ENCODE data around the gene NAA35. TPM values are rescaled to one million over a fixed set of nuclear protein-coding genes. Genes with fewer than 3 reads are reported as not detected.
"Not testable (repeated sequence)": the region's sequence is repeated elsewhere in the genome, so short reads cannot be mapped to it uniquely, and the experiment has no call there.

NAA35 gene
- total RNA-seq, 4 donors from 2014 or later: 16.8 to 50.3 (median 24.8) TPM

- TF ChIP-seq CTCF (IDR thresholded peaks at IDR 0.05) (no peak), POLR2A (IDR thresholded peaks at IDR 0.05) (no peak)
- H3K4me1 ChIP-seq: no peaks in the 10 kb centered on the region
- no peaks in the 10 kb centered on the region for H3K36me3 ChIP-seq
- no peaks in the 10 kb centered on the region for H3K27me3 ChIP-seq
- no peak overlapping the region for H3K27ac ChIP-seq
- no peaks in the 10 kb centered on the region for H3K9me3 ChIP-seq
- no peak overlapping the region for H3K4me3 ChIP-seq
- no peak for DNase-seq
Measured at GRCh38 chr9:85914108-85914507, 26.8 kb upstream of the NAA35 start.

- Histone ChIP-seq H3K27ac (no peak overlapping the region), H3K9me3 (no peaks in the 10 kb centered on the region), H3K36me3 (no peaks in the 10 kb centered on the region), H3K4me1 (no peaks in the 10 kb centered on the region), H3K27me3 (no peaks in the 10 kb centered on the region), H3K4me3 (no peak overlapping the region)
- no peak for DNase-seq
- TF ChIP-seq POLR2A (IDR thresholded peaks at IDR 0.05): no peak
- TF ChIP-seq CTCF (IDR thresholded peaks at IDR 0.05): no peak
Measured at GRCh38 chr9:85917756-85918155, 23.2 kb upstream of the NAA35 start.

DNA sequence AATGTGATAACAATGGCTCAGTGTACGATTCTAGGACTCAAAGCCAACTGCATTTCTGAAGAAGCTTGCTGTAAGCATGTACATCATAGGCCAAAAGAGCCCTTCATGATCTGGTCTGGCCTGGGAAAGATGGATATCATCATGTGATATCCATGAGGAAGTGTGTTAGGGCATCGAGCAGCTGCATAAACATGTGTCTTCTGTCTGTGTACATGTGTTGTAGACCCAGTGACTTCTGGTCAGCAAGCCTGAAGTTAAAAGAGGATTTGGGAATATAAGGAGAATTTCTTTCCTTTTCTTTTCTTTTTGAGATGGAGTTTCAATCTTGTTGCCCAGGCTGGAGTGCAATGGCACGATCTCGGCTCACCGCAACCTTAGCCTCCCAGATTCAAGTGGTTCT, 15.5 kb upstream of the NAA35 start:
- Histone ChIP-seq H3K9me3 (no peaks in the 10 kb centered on the region), H3K4me3 (no peak overlapping the region), H3K4me1 (no peaks in the 10 kb centered on the region), H3K27me3 (no peaks in the 10 kb centered on the region), H3K36me3 (no peaks in the 10 kb centered on the region), H3K27ac (no peak overlapping the region)
- TF ChIP-seq CTCF (IDR thresholded peaks at IDR 0.05) (no peak), POLR2A (IDR thresholded peaks at IDR 0.05) (no peak)
- no peak for DNase-seq

- Histone ChIP-seq H3K9me3 (no peaks in the 10 kb centered on the region), H3K27ac (no peak overlapping the region), H3K36me3 (no peaks in the 10 kb centered on the region), H3K27me3 (no peaks in the 10 kb centered on the region), H3K4me1 (no peaks in the 10 kb centered on the region), H3K4me3 (no peak overlapping the region)
- DNase-seq: no peak
- no peak for TF ChIP-seq CTCF (IDR thresholded peaks at IDR 0.05)
Measured at GRCh38 chr9:85927076-85927475, 13.9 kb upstream of the NAA35 start.

GRCh38 chr9:85931495-85931894, 9.5 kb upstream of the NAA35 start:
- H3K36me3 ChIP-seq: no peaks in the 10 kb centered on the region
- DNase-seq: no peak
- H3K4me1 ChIP-seq: no peaks in the 10 kb centered on the region
- H3K4me3 ChIP-seq: no peak overlapping the region
- H3K27me3 ChIP-seq: no peaks in the 10 kb centered on the region
- TF ChIP-seq CTCF (IDR thresholded peaks at IDR 0.05) (no peak), POLR2A (IDR thresholded peaks at IDR 0.05) (no peak)
- no peak overlapping the region for H3K27ac ChIP-seq
- no peaks in the 10 kb centered on the region for H3K9me3 ChIP-seq

DNA sequence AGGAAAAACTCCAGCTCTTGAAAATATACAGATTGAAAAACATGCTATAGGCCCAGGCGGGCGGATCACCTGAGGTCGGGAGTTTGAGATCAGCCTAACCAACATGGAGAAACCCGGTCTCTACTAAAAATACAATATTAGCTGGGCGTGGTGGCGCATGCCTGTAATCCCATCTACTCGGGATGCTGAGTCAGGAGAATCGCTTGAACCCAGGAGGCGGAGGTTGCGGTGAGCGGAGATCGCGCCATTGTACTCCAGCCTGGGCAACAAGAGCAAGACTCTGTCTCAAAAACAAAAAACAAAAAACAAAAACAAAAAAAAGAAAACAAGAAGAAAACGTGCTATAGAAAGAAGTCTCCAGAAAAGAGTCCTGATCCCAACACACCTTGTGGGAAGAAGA, 5.0 kb upstream of the NAA35 start:
- H3K4me1 ChIP-seq, H3K27me3 ChIP-seq, DNase-seq: not testable (repeated sequence)

More for the DNA sequence above, 5.0 kb upstream of the NAA35 start:
- not testable (repeated sequence) for H3K27ac ChIP-seq, H3K4me3 ChIP-seq, H3K9me3 ChIP-seq, H3K36me3 ChIP-seq

All from Peyer's patch (tissue), 4 donors.